Measurements from ENCODE around the gene KRT20.

KRT20 gene

DNA sequence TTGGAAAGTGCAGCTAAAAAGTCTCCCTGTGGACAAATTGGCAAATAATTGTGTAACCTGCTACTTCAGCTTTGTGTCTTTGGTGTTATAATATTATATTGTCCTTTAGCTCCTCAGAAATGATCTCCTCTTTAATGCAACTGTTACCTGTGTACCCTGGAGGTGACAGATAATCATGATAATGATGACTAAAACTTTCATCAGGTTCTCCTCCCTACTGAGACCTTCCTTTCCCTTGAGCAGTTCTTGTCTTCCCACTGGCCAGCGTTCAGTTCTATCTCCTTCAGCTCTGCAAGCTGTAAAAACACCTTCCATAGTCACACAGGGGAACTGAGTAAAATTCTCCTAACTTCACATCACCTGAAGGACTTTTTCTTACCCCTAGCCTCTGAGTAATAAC, 32.7 kb downstream of the KRT20 start:
- DNase-seq (ENCODE audit: low spot score) = no peak

- DNase-seq (ENCODE audit: low spot score) = no peak
Observed at GRCh38 chr17:40850293-40850972, 34.6 kb downstream of the KRT20 start.

- no peak for DNase-seq (ENCODE audit: low spot score)
Observed at GRCh38 chr17:40849723-40850122, 35.3 kb downstream of the KRT20 start.

DNA sequence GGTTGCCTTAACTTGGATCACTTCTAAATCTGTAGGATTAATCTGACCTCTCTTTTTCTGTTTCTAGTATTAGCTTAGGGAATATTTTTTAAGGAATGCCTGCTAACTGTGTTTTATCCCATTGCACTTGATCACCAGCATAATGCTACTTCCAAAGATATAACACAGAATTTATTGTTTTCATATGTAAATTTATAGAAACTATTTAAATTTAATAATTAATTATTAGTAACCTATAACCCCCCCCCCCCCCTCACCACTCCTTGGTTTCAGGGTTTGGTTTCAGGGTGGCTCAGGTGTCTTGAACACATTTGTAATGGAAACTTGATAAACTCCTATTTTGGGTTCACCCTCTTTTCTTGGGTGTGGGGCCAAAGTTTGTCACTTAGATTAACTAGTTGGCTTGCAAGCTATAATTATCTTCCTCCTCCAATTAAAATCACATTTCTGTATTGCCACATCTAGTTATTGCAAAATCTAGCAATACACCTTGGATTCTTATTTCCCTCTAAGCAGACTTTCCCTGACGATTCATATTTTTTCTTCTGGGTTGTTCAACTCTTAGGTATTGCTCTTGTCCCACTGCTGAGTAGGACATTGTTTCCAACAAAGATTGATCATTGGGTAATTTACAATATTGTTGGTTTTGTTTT, 36.3 kb downstream of the KRT20 start:
- DNase-seq (ENCODE audit: low spot score) = no peak

DNA sequence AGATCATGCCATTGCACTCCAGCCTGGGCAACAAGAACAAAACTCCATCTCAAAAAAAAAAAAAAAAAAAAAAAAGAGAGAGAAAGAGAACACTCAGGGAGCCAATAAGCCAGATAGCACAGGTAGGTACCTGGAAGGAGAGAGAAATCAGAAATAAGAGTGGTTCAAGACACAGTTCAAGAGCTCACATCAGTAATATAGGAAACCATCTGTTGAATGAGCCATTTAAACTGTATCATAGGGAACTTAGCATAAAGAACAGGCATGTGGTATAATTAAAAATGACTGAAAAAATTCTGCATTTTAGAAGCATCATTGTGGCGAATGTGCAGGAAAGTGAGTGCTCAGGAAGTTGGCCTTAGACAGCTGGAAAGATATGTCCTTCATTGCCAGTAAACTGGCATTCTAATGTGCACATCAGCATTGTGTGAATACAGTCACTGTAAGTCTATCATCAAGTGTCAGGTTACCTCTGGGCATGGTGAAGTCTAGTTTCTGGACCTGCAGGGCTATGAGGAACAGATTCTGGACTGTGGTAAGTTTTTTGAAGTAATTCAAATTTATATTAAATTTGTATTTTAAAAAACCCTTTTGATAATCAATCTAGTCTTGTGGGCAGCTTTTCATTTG, 38.4 kb downstream of the KRT20 start:
- DNase-seq (ENCODE audit: low spot score) = no peak

DNA sequence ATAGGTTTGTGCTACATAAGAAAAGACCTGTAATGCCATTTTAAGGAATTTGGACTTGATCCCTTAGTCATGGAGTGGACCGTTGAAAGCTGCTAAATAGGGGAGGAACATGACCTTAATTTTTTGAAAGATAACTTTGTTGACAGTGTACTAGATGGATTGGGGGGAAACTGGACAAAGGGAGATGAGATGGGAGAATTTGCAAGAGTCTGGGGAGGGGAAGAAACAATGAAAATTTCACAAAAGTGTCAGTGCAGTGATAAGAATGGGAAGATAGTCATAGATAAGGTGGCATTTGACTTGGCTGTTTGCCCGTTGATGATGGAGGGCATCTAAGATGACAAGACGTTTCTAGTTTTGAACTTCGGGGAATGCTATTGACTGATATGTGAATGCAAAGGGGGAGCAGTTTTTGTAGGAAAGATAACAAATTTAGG, 40.4 kb downstream of the KRT20 start:
- DNase-seq (ENCODE audit: low spot score) = no peak

GRCh38 chr17:40843242-40843641, 41.8 kb downstream of the KRT20 start:
- DNase-seq (ENCODE audit: low spot score) = no peak

DNA sequence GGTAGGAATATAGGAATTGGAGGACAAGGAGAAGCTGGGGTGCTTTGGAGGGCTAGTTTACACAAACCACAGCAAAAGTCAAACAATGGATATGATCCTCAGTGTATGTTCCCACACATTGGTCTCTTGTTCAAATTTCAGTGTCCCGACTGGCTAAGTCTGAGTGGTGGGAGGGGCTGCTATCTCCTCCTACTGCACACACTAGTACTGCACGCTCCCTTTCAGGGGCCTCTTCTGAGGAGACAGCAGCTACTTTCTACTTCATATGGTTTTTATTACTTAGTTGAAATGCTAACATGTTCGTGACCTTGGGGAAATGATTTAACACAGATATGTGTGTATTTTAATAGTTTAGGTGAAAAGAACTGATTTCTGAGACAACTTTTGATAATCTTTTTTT, 43.8 kb downstream of the KRT20 start:
- DNase-seq (ENCODE audit: low spot score) = no peak

DNA sequence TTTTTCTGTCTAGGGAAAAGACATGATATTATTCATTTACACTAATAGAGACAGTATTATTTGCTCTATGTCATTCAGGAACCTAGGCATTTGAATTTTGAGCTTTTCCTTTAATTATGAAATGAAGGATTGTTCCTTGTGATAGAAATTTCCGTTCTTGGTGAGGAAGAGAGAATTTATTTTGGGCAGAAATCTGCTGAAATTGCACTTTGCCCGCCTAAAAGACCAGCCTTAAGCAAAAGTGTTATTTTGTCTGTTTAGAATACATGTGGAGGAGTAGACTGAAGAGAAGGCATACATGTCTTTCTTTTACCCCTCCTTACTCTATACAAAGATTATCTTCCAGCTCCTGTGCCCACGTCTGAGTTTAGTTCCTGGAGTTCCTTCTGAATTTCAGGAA, 45.8 kb downstream of the KRT20 start:
- DNase-seq (ENCODE audit: low spot score) = no peak

DNA sequence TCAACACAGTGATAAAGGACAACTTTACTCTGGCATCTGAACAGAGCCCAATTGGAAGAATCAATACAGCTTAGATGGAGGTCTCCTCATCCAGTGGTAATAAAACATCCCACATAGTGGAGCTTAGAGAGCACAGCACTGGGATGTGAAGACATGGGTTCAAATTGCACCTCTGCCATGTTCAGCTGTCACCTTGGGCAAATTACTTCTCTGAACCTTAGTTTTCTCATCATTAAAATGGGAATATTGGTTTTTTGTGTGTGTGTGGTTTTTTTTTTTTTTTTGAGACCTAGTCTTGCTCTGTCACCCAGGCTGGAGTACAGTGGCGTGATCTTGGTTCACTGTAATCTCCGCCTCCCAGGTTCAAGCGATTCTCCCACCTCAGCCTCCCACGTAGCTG, 49.0 kb downstream of the KRT20 start:
- no peak for DNase-seq (ENCODE audit: low spot score)

DNA sequence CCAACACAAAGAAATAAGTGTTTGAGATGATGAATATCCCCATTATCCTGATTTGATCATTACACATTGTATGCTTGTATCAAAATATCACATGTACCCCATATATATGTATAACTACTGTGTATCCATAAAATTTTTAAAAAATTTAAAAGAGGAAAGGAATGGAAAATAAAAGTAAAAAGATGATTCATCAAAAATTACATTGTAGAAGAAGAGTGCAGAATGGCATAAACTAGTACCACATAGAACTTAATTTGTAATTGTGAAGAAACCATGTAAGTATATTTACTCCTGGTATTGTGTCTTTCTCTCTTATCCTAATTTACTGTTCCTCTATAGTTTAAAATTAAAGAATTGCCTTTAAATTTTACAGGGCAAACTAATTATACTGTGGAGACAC, 51.2 kb downstream of the KRT20 start:
- no peak for DNase-seq (ENCODE audit: low spot score)

GRCh38 chr17:40832840-40833239, 52.2 kb downstream of the KRT20 start:
- no peak for DNase-seq (ENCODE audit: low spot score)

GRCh38 chr17:40830085-40830776, 54.8 kb downstream of the KRT20 start:
- no peak for DNase-seq (ENCODE audit: low spot score)

GRCh38 chr17:40828454-40829044, 56.5 kb downstream of the KRT20 start:
- no peak for DNase-seq (ENCODE audit: low spot score)

DNA sequence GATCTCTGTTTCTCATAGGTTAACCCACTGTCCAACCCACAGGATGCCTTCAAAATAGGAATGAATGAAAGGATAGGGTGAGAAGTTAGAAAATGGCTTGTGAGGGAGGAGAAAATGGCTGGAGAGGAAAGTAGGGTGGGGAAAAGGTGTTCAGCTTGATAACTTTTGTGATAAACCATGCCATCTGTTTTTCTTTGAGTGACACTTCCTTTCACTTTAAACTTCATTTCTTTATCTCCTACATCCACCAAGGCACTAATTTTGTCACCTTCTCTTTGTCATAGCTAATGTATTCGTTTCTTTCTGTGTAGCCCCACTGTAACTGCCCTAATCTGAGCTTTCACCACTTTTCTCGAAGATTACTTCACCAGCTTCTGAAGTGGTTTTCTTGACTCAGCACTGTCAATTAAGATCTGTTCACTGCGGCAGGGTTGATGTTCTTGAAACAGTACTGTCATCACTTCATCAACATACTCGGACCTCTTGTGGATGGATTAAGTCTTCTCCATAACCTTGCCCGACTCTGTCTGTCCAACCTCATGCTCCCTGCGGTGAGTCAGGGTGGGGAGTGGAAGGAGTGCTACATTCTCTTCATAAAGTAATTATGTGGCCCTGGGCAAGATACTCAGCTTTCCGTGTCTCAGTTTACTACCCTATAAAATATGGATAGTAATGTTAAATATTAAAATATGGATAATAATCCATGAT, 57.1 kb downstream of the KRT20 start:
- no peak for DNase-seq (ENCODE audit: low spot score)
